Lung (tissue), 12 donors: ENCODE results near the gene TEX54. TPM values are rescaled to one million over a fixed set of nuclear protein-coding genes. Genes with fewer than 3 reads are reported as not detected.

Experiments used
- ATAC-seq: fragments of 200-7000 bp; cut with Tn5 transposase; one replicate; pipeline ENCODE4 v1.9.1; 2020; ENCODE audit warnings: moderate number of reproducible peaks; ENCODE audit not compliant: insufficient read depth, low FRiP score
- DNase-seq, 3 donors: peaks; one replicate each; pipeline ENCODE4 v3.0.0-alpha.2; 2013 to 2017
- H3K27ac ChIP-seq, 2 donors: one replicate each; pipeline ENCODE4 v1.5.1; 2013; ENCODE audit warnings: mild to moderate bottlenecking in 2 of 2, moderate library complexity in 2 of 2, control low read depth in 1 of 2, inconsistent platforms in 1 of 2, low read depth in 1 of 2, low read length in 1 of 2
- H3K27me3 ChIP-seq, 3 donors: one replicate each; pipeline ENCODE4 v1.5.1; 2013; ENCODE audit warnings: low read length in 2 of 3; ENCODE audit not compliant: control insufficient read depth in 3 of 3, insufficient read depth in 3 of 3
- H3K36me3 ChIP-seq, 4 donors: one replicate each; pipeline ENCODE4 v1.5.1; 2013; ENCODE audit warnings: low read length in 4 of 4, mild to moderate bottlenecking in 1 of 4, moderate library complexity in 1 of 4; ENCODE audit not compliant: control insufficient read depth in 4 of 4, insufficient read depth in 4 of 4
- H3K4me1 ChIP-seq, 5 donors: one replicate each; pipeline ENCODE4 v1.5.1; 2013; ENCODE audit warnings: low read length in 5 of 5, mild to moderate bottlenecking in 2 of 5, moderate library complexity in 1 of 5; ENCODE audit not compliant: control insufficient read depth in 5 of 5, insufficient read depth in 5 of 5
- H3K4me3 ChIP-seq: one replicate; pipeline ENCODE4 v1.5.1; 2013; ENCODE audit warnings: mild to moderate bottlenecking, control low read depth, moderate library complexity
- H3K9ac ChIP-seq, 2 donors: one replicate each; pipeline ENCODE4 v1.5.1; 2013; ENCODE audit warnings: low read length in 2 of 2, control low read depth in 1 of 2; ENCODE audit not compliant: insufficient read depth in 1 of 2
- H3K9me3 ChIP-seq, 4 donors: one replicate each; pipeline ENCODE4 v1.5.1; 2013; ENCODE audit warnings: low read length in 3 of 4, mild to moderate bottlenecking in 1 of 4, moderate library complexity in 1 of 4; ENCODE audit not compliant: control insufficient read depth in 4 of 4, insufficient read depth in 3 of 4
- CTCF ChIP-seq: IDR thresholded peaks from 2 replicates; pipeline ENCODE4 v1.5.1; 2012; ENCODE audit warnings: mild to moderate bottlenecking; ENCODE audit errors: control extremely low read depth, extremely low read depth
- WGBS, 2 donors: extraction: QIAGEN DNeasy Blood & Tissue Kit; methylation state at CpG; one replicate each; pipeline ENCODE4 v1.1.7; 2013; 5-methylcytosine and 5-hydroxymethylcytosine counted together
- polyA plus RNA-seq, 2 donors: library from polyadenylated mRNA; stranded (reverse); fragments of 200-250 nt; gene quantifications; one replicate each; pipeline ENCODE4 v1.2.1, GENCODE V29; 2013
- total RNA-seq, 2 donors: library from RNA; depleted of rRNA in 1 of 2; stranded (reverse); fragments of >200 nt in 1 of 2; gene quantifications; one replicate each; pipeline ENCODE4 v1.2.1, GENCODE V29; 2014 to 2021
- donor health status: control.
- donor health status: control.
- donor health status: Bipolar disorder and iron deficiency.
- donor health status: healthy.
- donor health status: DM: yes; HTN: yes; CAD: no.

Gene TEX54
- total and polyA plus RNA-seq, 4 donors: not detected

- Histone ChIP-seq H3K4me1 (peaks cover 0 to 12% (median 9%) of the 10 kb centered on the region in 5 donors), H3K4me3 (no peak overlapping the region), H3K27ac (no peak overlapping the region), H3K9ac (no peak overlapping the region), H3K9me3 (no peaks in the 10 kb centered on the region), H3K27me3 (no peaks in the 10 kb centered on the region), H3K36me3 (peaks cover 46 to 68% (median 56%) of the 10 kb centered on the region in 4 donors)
- ATAC-seq (no peak), DNase-seq (no peak)
- 96% methylated on average over 10 of the region's 10 CpGs for WGBS, 2 donors
- TF ChIP-seq CTCF: no peak
Measured at GRCh38 chr11:62799486-62799885, 33.2 kb downstream of the TEX54 start.

DNA sequence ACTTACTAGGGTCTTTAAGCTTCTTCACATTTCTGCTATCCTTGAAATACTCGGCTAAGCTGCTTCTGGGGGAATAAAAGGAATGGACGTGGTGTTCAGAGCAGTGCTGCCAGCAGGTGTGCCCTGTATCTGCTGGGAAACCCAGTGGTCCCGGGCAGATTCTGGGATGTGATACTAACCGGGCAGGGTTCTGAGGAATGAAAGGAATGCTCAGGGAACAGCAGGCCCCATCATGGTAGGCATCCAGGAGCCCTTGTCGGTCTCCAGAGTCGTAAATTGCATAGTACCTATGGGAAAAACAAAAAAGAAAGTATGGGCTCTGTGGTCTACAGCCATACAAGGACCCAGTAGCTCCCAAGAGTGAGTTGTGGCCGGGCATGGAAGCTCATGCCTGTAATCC lies 36.4 kb downstream of the TEX54 start:
- H3K4me3 ChIP-seq: no peak overlapping the region
- peaks cover 0 to 9% (median 7%) of the 10 kb centered on the region in 5 donors for H3K4me1 ChIP-seq
- H3K9me3 ChIP-seq: no peaks in the 10 kb centered on the region
- peaks cover 45 to 62% (median 52%) of the 10 kb centered on the region in 4 donors for H3K36me3 ChIP-seq
- ATAC-seq (no peak), DNase-seq (no peak)
- no peak overlapping the region for H3K9ac ChIP-seq
- H3K27me3 ChIP-seq: no peaks in the 10 kb centered on the region
- H3K27ac ChIP-seq: no peak overlapping the region
- TF ChIP-seq CTCF: no peak
- WGBS, 2 donors: 89 to 95% methylated on average over 7 of the region's 7 CpGs

- Histone ChIP-seq H3K36me3 (peaks cover 31 to 53% (median 41%) of the 10 kb centered on the region in 4 donors), H3K27me3 (no peaks in the 10 kb centered on the region), H3K4me3 (no peak overlapping the region), H3K9me3 (no peaks in the 10 kb centered on the region), H3K27ac (no peak overlapping the region), H3K4me1 (peaks cover 0 to 25% (median 8%) of the 10 kb centered on the region in 5 donors), H3K9ac (no peak overlapping the region)
- DNase-seq (no peak), ATAC-seq (no peak)
- WGBS, 2 donors: 66 to 81% methylated on average over 8 of the region's 8 CpGs
- TF ChIP-seq CTCF: no peak
Measured at GRCh38 chr11:62794201-62794775, 38.4 kb downstream of the TEX54 start.

GRCh38 chr11:62792202-62792575 lies 40.5 kb downstream of the TEX54 start:
- H3K36me3 ChIP-seq: peaks cover 23 to 41% (median 33%) of the 10 kb centered on the region in 4 donors
- H3K27ac ChIP-seq: peak overlapping the region; percentile 62 to 75
- no peak for TF ChIP-seq CTCF
- DNase-seq (peak; percentile 82 to 89 (median 88)), ATAC-seq (no peak)
- no peaks in the 10 kb centered on the region for H3K9me3 ChIP-seq
- no peak overlapping the region for H3K4me3 ChIP-seq
- 28 to 29% methylated on average over 11 of the region's 11 CpGs for WGBS, 2 donors
- peak overlapping the region in 1 of 2 donors; percentile 73 for H3K9ac ChIP-seq
- peaks cover 0 to 27% (median 8%) of the 10 kb centered on the region in 5 donors for H3K4me1 ChIP-seq
- H3K27me3 ChIP-seq: no peaks in the 10 kb centered on the region
